Small intestine (tissue), 7 donors: ENCODE measurements around the gene BCR. TPM values are rescaled to one million over a fixed set of nuclear protein-coding genes. Genes with fewer than 3 reads are reported as not detected.
A peak's percentile ranks its signal among the peaks of the same experiment; 100 is the strongest.

Experiments
- DNase-seq, 2 donors: peaks; one replicate each; pipeline versions ENCODE4 v3.0.0 to v3.0.0-alpha.2; 2013
- FAIRE-seq: peaks from 2 replicates; lab custom pipeline; 2012; peaks lifted over from hg19 to GRCh38; lab: Jason Lieb, UNC
- H3K27ac ChIP-seq, 3 donors: one replicate each; pipeline ENCODE4 v1.5.1; 2013; ENCODE audit warnings: low read length in 2 of 3, mild to moderate bottlenecking in 2 of 3, control low read depth in 1 of 3, inconsistent platforms in 1 of 3, low read depth in 1 of 3, moderate library complexity in 1 of 3
- H3K27me3 ChIP-seq, 3 donors: one replicate each; pipeline ENCODE4 v1.6.1; 2013; ENCODE audit warnings: low read length in 3 of 3, inconsistent platforms in 1 of 3; ENCODE audit not compliant: control insufficient read depth in 3 of 3, insufficient read depth in 3 of 3
- H3K36me3 ChIP-seq, 3 donors: one replicate each; pipeline ENCODE4 v1.6.1; 2013; ENCODE audit warnings: low read length in 3 of 3, inconsistent platforms in 1 of 3, low read depth in 1 of 3, mild to moderate bottlenecking in 1 of 3, moderate library complexity in 1 of 3; ENCODE audit not compliant: control insufficient read depth in 3 of 3, insufficient read depth in 2 of 3
- H3K4me1 ChIP-seq, 3 donors: one replicate each; pipeline ENCODE4 v1.6.1; 2013; ENCODE audit warnings: low read length in 2 of 3, inconsistent platforms in 1 of 3, low read depth in 1 of 3, mild to moderate bottlenecking in 1 of 3, moderate library complexity in 1 of 3; ENCODE audit not compliant: control insufficient read depth in 3 of 3, insufficient read depth in 2 of 3
- H3K4me3 ChIP-seq, 3 donors: one replicate each; pipeline ENCODE4 v1.5.1; 2013; ENCODE audit warnings: low read length in 3 of 3, control low read depth in 1 of 3, inconsistent platforms in 1 of 3, low read depth in 1 of 3, mild to moderate bottlenecking in 1 of 3, moderate library complexity in 1 of 3
- H3K9me3 ChIP-seq, 2 donors: one replicate each; pipeline ENCODE4 v1.6.1; 2013; ENCODE audit warnings: low read depth in 1 of 2, low read length in 1 of 2; ENCODE audit not compliant: control insufficient read depth in 2 of 2, insufficient read depth in 1 of 2
- WGBS, 3 donors: extraction: QIAGEN DNeasy Blood & Tissue Kit; methylation state at CpG; one replicate each; pipeline ENCODE4 v1.1.7; 2013; 5-methylcytosine and 5-hydroxymethylcytosine counted together
- polyA plus RNA-seq, 4 donors: library from polyadenylated mRNA; stranded (reverse) in 3 of 4; unstranded in 1 of 4; fragments of 200-250 nt in 3 of 4; fragments of 120-200 nt in 1 of 4; gene quantifications; one replicate each; pipeline versions ENCODE4 v1.2.1 to v1.2.3, GENCODE V29; 2013
- donor health status: healthy with polysubstance abuse.
- donor health status: control.
- donor health status: control.
- donor health status: Bipolar disorder and iron deficiency.
- donor health status: healthy.

The BCR gene
- polyA plus RNA-seq, 4 donors = 8.9 to 27.9 (median 19.7) TPM

DNA sequence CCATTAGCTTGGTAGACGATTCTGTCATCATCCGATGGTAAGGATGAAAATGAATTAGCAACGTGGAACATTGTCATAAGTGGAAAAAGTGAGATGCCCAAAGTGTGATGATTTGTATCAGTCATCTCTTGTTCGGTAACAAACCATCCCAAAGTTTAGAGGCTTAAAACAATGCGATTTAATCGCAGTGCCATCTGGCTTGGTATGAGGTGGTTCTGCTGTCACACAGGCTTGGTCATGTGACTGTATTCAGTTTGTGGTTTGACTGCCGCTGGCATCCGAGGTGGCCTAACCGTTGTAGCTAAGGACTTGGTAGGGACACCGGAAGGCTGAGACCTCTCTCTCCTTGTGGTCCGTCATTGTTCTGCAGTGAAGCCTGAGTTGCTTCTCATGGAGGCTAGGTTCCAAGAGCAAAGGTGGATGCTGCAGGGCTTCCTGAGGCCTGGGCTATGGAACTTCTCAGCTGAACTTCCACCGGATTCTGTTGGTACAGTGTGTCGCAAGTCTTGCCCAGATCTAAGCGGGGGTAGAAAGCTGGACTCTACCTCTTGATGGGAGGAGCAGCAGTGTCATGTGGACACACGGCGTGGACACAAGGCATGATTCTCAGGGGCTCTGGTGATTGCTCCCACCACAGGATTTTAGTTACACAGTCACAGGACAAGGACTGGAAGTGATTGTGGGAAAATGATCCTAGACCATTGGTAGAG lies 36.3 kb downstream of the BCR start:
- 70 to 85% (median 81%) methylated on average over 16 of the region's 16 CpGs for WGBS, 3 donors
- no peak for FAIRE-seq

GRCh38 chr22:23217171-23218052 lies 37.1 kb downstream of the BCR start:
- FAIRE-seq = no peak
- peak overlapping the region in 1 of 3 donors; percentile 14 for H3K27ac ChIP-seq

More for the DNA sequence above, 36.3 kb downstream of the BCR start:
- Histone ChIP-seq H3K4me3 (no peak overlapping the region), H3K9me3 (no peaks in the 10 kb centered on the region), H3K4me1 (peaks cover 2 to 40% (median 21%) of the 10 kb centered on the region in 3 donors), H3K27me3 (no peaks in the 10 kb centered on the region), H3K27ac (peak overlapping the region in 1 of 3 donors; percentile 9), H3K36me3 (peaks cover 0 to 24% (median 0%) of the 10 kb centered on the region in 3 donors)
- no peak for DNase-seq

DNA sequence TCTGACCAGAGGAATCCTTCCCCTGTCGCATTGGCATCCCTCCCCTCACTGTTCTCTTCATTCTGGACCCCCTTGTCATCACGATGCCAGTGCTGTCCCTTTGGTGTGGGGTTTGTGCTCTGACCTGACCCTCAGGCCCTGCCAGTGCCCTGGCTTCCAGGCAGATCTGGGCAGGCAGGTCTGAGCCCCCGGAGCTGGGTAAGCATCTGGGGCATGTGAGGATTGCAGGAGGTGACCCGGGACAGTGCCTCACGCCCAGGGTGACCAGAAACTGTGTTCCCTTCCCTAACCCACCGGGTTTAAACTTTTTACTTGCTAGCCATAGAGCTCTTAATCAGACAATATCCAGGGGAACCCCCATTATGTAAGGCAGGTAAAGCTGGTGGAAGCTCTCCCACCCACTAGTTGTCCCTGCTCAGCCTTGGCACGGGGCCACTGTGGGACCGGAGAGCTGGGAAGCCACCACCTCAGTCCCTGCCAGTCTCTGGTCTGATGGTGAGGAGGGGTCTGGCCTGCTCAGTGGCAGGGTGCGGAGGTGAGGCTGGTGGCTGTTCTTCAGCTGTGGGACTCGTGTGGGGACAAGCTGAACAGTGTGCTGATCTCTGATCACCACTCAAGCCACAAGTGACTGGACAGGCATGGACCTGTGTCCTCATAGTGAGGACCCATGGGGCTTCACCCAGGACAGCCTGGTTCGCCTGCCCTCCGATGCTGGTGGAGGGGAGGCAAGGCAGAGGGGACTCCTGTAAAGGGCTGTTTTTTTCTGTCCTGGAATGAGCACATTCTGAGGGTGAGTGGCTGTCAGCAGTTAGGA lies 38.0 kb downstream of the BCR start:
- Histone ChIP-seq H3K9me3 (no peaks in the 10 kb centered on the region), H3K27me3 (no peaks in the 10 kb centered on the region), H3K27ac (peak overlapping the region in 2 of 3 donors; percentile 46 to 57), H3K4me1 (peaks cover 2 to 36% (median 21%) of the 10 kb centered on the region in 3 donors), H3K4me3 (no peak overlapping the region), H3K36me3 (peaks cover 0 to 9% (median 0%) of the 10 kb centered on the region in 3 donors)
- no peak for DNase-seq
- 68 to 75% (median 73%) methylated on average over 12 of the region's 12 CpGs for WGBS, 3 donors
- FAIRE-seq = no peak

More at GRCh38 chr22:23217171-23218052, 37.1 kb downstream of the BCR start:
- WGBS, 3 donors = 79 to 87% (median 84%) methylated on average over 16 of the region's 16 CpGs
- no peak for DNase-seq
- Histone ChIP-seq H3K27me3 (no peaks in the 10 kb centered on the region), H3K9me3 (no peaks in the 10 kb centered on the region), H3K4me3 (no peak overlapping the region), H3K4me1 (peaks cover 2 to 37% (median 21%) of the 10 kb centered on the region in 3 donors), H3K36me3 (peaks cover 0 to 16% (median 0%) of the 10 kb centered on the region in 3 donors)

DNA sequence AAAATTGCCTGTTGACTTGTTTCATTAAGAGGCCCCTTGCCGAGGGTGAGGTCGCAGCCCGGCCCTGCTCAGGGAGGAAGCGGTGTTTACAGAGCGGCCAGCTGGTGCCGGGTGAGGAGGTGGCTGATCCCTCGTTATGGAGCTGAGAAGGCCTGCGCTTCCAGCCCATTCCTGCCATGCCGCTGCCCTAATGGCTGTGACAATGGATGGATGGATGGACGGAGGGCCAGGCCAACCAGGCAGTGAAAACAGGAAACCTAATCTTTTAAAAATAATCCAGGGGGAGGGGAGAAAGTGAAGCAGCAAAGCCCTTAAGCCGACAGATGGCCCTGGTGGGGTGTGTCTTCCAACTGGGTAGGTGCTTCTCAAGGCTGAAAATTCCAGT lies 38.5 kb downstream of the BCR start:
- Histone ChIP-seq H3K27ac (peak overlapping the region in 2 of 3 donors; percentile 46 to 57), H3K27me3 (no peaks in the 10 kb centered on the region), H3K36me3 (peaks cover 0 to 14% (median 0%) of the 10 kb centered on the region in 3 donors), H3K4me1 (peaks cover 2 to 42% (median 21%) of the 10 kb centered on the region in 3 donors), H3K9me3 (no peaks in the 10 kb centered on the region), H3K4me3 (no peak overlapping the region)
- WGBS, 3 donors = 21 to 41% (median 25%) methylated on average over 11 of the region's 11 CpGs
- peak; percentile 15 to 59 for DNase-seq
- FAIRE-seq = no peak

- DNase-seq (no peak), FAIRE-seq (no peak)
- Histone ChIP-seq H3K4me1 (peaks cover 5 to 46% (median 21%) of the 10 kb centered on the region in 3 donors), H3K9me3 (no peaks in the 10 kb centered on the region), H3K27ac (peak overlapping the region in 2 of 3 donors; percentile 12 to 15), H3K27me3 (no peaks in the 10 kb centered on the region), H3K36me3 (peaks cover 0 to 12% (median 0%) of the 10 kb centered on the region in 3 donors), H3K4me3 (no peak overlapping the region)
- 75 to 87% (median 80%) methylated on average over 10 of the region's 10 CpGs for WGBS, 3 donors
These were observed 39.0 kb downstream of the BCR start for GRCh38 chr22:23219317-23219716.

DNA sequence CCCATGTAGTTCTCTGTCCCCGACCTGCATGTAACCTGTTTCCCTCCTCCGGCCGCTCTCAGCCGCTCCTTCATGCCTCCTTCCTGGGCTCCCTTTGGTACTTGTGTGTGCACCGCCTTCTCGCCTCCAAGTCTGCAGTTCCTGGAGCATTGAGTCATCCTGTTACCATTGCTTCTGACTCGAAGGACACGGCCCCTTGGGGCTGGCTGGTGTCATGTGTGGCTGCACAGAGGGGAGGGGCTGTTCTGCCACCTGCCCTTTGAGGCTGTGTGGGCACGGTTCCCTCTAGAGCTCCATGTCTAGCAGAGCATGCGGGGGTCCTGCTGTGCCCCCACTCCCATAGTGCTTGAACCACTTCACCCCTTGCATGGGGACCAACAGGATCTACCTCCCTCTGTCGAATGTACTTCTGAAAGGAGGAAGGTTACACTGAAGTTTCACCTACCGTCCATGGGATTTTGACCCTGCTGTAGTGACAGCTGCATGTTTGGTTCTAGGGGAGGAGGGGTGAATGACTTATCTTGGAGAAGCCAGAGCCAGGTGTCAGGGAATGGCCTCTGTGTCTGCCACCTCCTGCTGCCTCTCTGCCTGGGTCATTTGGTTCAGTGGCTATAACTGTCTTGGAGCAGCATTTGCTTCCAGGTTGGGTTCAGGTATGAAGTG lies 39.6 kb downstream of the BCR start:
- H3K9me3 ChIP-seq = no peaks in the 10 kb centered on the region
- no peaks in the 10 kb centered on the region for H3K27me3 ChIP-seq
- WGBS, 3 donors = 33 to 52% (median 40%) methylated on average over 12 of the region's 12 CpGs
- peaks cover 0 to 10% (median 0%) of the 10 kb centered on the region in 3 donors for H3K36me3 ChIP-seq
- FAIRE-seq (no peak), DNase-seq (peak; percentile 40 to 45)
- H3K4me1 ChIP-seq = peaks cover 6 to 47% (median 21%) of the 10 kb centered on the region in 3 donors
- peak overlapping the region in 1 of 3 donors; percentile 19 for H3K27ac ChIP-seq
- no peak overlapping the region for H3K4me3 ChIP-seq

DNA sequence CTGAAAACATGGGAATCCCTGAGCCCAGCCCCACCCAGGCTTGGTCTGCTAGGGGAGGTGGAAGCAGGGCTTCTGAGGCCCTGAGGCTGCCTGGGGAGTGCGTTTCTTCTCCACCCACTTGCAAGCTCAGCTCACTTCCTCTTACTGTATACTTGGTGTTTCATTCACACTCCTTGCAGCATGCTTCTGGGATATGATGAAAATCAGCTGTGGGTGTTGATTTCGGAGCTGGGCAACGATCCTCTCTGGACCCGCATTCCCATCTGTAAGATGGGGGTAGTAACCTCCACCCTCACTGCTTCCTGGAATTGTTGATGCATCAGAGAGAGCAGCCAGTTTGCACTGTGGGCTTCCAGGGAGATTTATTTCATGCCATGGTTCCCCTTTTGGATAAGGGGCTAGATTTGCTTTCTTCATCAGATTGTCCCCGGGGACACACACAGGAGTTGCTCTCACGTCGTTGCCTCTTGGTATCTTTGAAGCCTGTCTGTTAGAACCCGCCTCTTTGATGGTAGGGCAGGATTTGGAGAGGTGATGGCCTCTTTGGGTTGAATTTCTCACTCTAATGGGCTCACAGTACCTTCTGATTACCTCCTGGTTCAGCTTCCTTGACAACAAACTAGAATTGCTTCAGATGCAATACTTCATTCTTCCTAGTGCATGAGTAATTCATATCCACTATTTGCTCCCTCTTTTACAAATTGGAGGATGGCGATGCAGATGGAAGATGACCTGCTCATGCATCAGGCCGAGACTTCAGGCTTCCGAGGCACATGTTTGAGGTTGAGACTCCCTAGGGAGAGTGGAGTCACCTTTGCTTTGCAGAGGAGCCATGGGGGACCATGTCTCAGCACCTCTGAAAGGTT lies 40.4 kb downstream of the BCR start:
- DNase-seq (peak; percentile 18 to 35), FAIRE-seq (no peak)
- Histone ChIP-seq H3K27me3 (no peaks in the 10 kb centered on the region), H3K4me3 (no peak overlapping the region), H3K9me3 (no peaks in the 10 kb centered on the region), H3K4me1 (peaks cover 6 to 47% (median 21%) of the 10 kb centered on the region in 3 donors), H3K36me3 (peaks cover 0 to 13% (median 0%) of the 10 kb centered on the region in 3 donors), H3K27ac (peak overlapping the region in 1 of 3 donors; percentile 19)
- 58 to 73% (median 67%) methylated on average over 11 of the region's 11 CpGs for WGBS, 3 donors
